Stimulated activated naive CD8-positive, alpha-beta T cell treated with anti-CD3 and anti-CD28 coated beads, Interleukin-15, Interleukin-2, amounts not matched to agents 100 ng/mL and 50 ng/mL, for 24 hours (primary cell): ENCODE data around the gene ELAC1.
A peak's percentile ranks its signal among the peaks of the same experiment; 100 is the strongest.
"Not testable (repeated sequence)": the region's sequence is repeated elsewhere in the genome, so short reads cannot be mapped to it uniquely, and the experiment has no call there.

Experiments used
- H3K27ac Mint-ChIP-seq: one replicate; pipeline ENCODE4 v1.8.0; 2021; ENCODE audit warnings: mild to moderate bottlenecking, mixed read lengths
- H3K27me3 Mint-ChIP-seq: one replicate; pipeline ENCODE4 v1.8.0; 2021; ENCODE audit warnings: mixed read lengths
- H3K36me3 Mint-ChIP-seq: one replicate; pipeline ENCODE4 v1.8.0; 2021; ENCODE audit warnings: low read depth, mixed read lengths
- H3K4me1 Mint-ChIP-seq: one replicate; pipeline ENCODE4 v1.8.0; 2021; ENCODE audit warnings: low read depth, mixed read lengths
- H3K4me3 Mint-ChIP-seq: one replicate; pipeline ENCODE4 v1.8.0; 2021; ENCODE audit warnings: mild to moderate bottlenecking, mixed read lengths
- H3K9me3 Mint-ChIP-seq: one replicate; pipeline ENCODE4 v1.8.0; 2021; ENCODE audit warnings: mixed read lengths

ELAC1 gene

GRCh38 chr18:50967714-50968661, at the start of gene ELAC1:
ELAC1 (plus strand) TSS chr18:50968040; CDS start chr18:50974405, 6,365 bp downstream.
- Mint-ChIP-seq H3K36me3 (peaks cover 10% of the 10 kb centered on the region), H3K4me3 (peak within 1 kb of the TSS; percentile 88), H3K27me3 (no peaks in the 10 kb centered on the region), H3K4me1 (peaks cover 26% of the 10 kb centered on the region), H3K27ac (peak within 1 kb of the TSS; percentile 93), H3K9me3 (peaks cover 12% of the 10 kb centered on the region)

GRCh38 chr18:50918153-50918552, 49.7 kb upstream of the ELAC1 start:
- Mint-ChIP-seq H3K9me3 (no peaks in the 10 kb centered on the region), H3K36me3 (peaks cover 91% of the 10 kb centered on the region), H3K27ac (peak overlapping the region; percentile 13), H3K4me1 (peaks cover 15% of the 10 kb centered on the region), H3K4me3 (no peak overlapping the region), H3K27me3 (no peaks in the 10 kb centered on the region)

GRCh38 chr18:50924372-50924771, 43.5 kb upstream of the ELAC1 start:
- Mint-ChIP-seq H3K4me1 (no peaks in the 10 kb centered on the region), H3K36me3 (peaks cover 88% of the 10 kb centered on the region), H3K27me3 (no peaks in the 10 kb centered on the region), H3K9me3 (no peaks in the 10 kb centered on the region), H3K27ac (no peak overlapping the region), H3K4me3 (no peak overlapping the region)

GRCh38 chr18:50926521-50926920, 41.3 kb upstream of the ELAC1 start:
- no peaks in the 10 kb centered on the region for H3K27me3 Mint-ChIP-seq
- H3K4me1 Mint-ChIP-seq = no peaks in the 10 kb centered on the region
- H3K9me3 Mint-ChIP-seq = no peaks in the 10 kb centered on the region
- no peak overlapping the region for H3K27ac Mint-ChIP-seq
- H3K4me3 Mint-ChIP-seq = no peak overlapping the region
- H3K36me3 Mint-ChIP-seq = peaks cover 77% of the 10 kb centered on the region

- no peak overlapping the region for H3K4me3 Mint-ChIP-seq
- H3K36me3 Mint-ChIP-seq = peaks cover 69% of the 10 kb centered on the region
- no peaks in the 10 kb centered on the region for H3K4me1 Mint-ChIP-seq
- H3K27ac Mint-ChIP-seq = no peak overlapping the region
- H3K9me3 Mint-ChIP-seq = no peaks in the 10 kb centered on the region
- no peaks in the 10 kb centered on the region for H3K27me3 Mint-ChIP-seq
These were observed 39.3 kb upstream of the ELAC1 start for GRCh38 chr18:50928551-50928950.

GRCh38 chr18:50933684-50934083, 34.2 kb upstream of the ELAC1 start:
- Mint-ChIP-seq H3K4me3 (no peak overlapping the region), H3K27me3 (no peaks in the 10 kb centered on the region), H3K9me3 (no peaks in the 10 kb centered on the region), H3K4me1 (peaks cover 4% of the 10 kb centered on the region), H3K27ac (no peak overlapping the region), H3K36me3 (peaks cover 66% of the 10 kb centered on the region)

GRCh38 chr18:50934545-50935211, 33.2 kb upstream of the ELAC1 start:
- Mint-ChIP-seq H3K4me1 (peaks cover 4% of the 10 kb centered on the region), H3K27ac (no peak overlapping the region), H3K27me3 (no peaks in the 10 kb centered on the region), H3K36me3 (peaks cover 66% of the 10 kb centered on the region), H3K4me3 (no peak overlapping the region), H3K9me3 (no peaks in the 10 kb centered on the region)

- Mint-ChIP-seq H3K27me3 (no peaks in the 10 kb centered on the region), H3K36me3 (peaks cover 66% of the 10 kb centered on the region), H3K9me3 (no peaks in the 10 kb centered on the region), H3K4me3 (no peak overlapping the region), H3K27ac (no peak overlapping the region), H3K4me1 (peaks cover 4% of the 10 kb centered on the region)
These were observed 32.2 kb upstream of the ELAC1 start for GRCh38 chr18:50935493-50936191.

GRCh38 chr18:50937183-50937582, 30.7 kb upstream of the ELAC1 start:
- no peak overlapping the region for H3K4me3 Mint-ChIP-seq
- peaks cover 4% of the 10 kb centered on the region for H3K4me1 Mint-ChIP-seq
- no peaks in the 10 kb centered on the region for H3K27me3 Mint-ChIP-seq
- peak overlapping the region; percentile 46 for H3K27ac Mint-ChIP-seq
- no peaks in the 10 kb centered on the region for H3K9me3 Mint-ChIP-seq
- peaks cover 65% of the 10 kb centered on the region for H3K36me3 Mint-ChIP-seq

- Mint-ChIP-seq H3K4me3 (no peak overlapping the region), H3K27me3 (no peaks in the 10 kb centered on the region), H3K9me3 (no peaks in the 10 kb centered on the region), H3K4me1 (peaks cover 4% of the 10 kb centered on the region), H3K27ac (no peak overlapping the region), H3K36me3 (peaks cover 62% of the 10 kb centered on the region)
These were observed 28.9 kb upstream of the ELAC1 start for GRCh38 chr18:50938912-50939311.

GRCh38 chr18:50944245-50944932, 23.5 kb upstream of the ELAC1 start:
- Mint-ChIP-seq H3K27me3 (no peaks in the 10 kb centered on the region), H3K27ac (no peak overlapping the region), H3K4me1 (no peaks in the 10 kb centered on the region), H3K9me3 (no peaks in the 10 kb centered on the region), H3K36me3 (peaks cover 53% of the 10 kb centered on the region), H3K4me3 (no peak overlapping the region)

- not testable (repeated sequence) for H3K4me3 Mint-ChIP-seq, H3K9me3 Mint-ChIP-seq, H3K27ac Mint-ChIP-seq, H3K27me3 Mint-ChIP-seq, H3K4me1 Mint-ChIP-seq
- H3K36me3 Mint-ChIP-seq = peaks cover 44% of the 10 kb centered on the region
These were observed 21.9 kb upstream of the ELAC1 start for GRCh38 chr18:50945918-50946317.

- no peaks in the 10 kb centered on the region for H3K4me1 Mint-ChIP-seq
- no peak overlapping the region for H3K4me3 Mint-ChIP-seq
- H3K27me3 Mint-ChIP-seq = no peaks in the 10 kb centered on the region
- H3K36me3 Mint-ChIP-seq = peaks cover 39% of the 10 kb centered on the region
- H3K27ac Mint-ChIP-seq = no peak overlapping the region
- no peaks in the 10 kb centered on the region for H3K9me3 Mint-ChIP-seq
These were observed 19.9 kb upstream of the ELAC1 start for GRCh38 chr18:50947899-50948298.

GRCh38 chr18:50949185-50949584, 18.7 kb upstream of the ELAC1 start:
- H3K27me3 Mint-ChIP-seq = no peaks in the 10 kb centered on the region
- H3K27ac Mint-ChIP-seq = no peak overlapping the region
- no peaks in the 10 kb centered on the region for H3K4me1 Mint-ChIP-seq
- no peak overlapping the region for H3K4me3 Mint-ChIP-seq
- H3K9me3 Mint-ChIP-seq = no peaks in the 10 kb centered on the region
- H3K36me3 Mint-ChIP-seq = peaks cover 32% of the 10 kb centered on the region
